CD14-positive monocyte (primary cell): ENCODE data around the gene PDLIM7. TPM values are rescaled to one million over a fixed set of nuclear protein-coding genes. Genes with fewer than 3 reads are reported as not detected.

Experiments
- DNase-seq, 3 donors: peaks; one replicate each; pipeline ENCODE4 v3.0.0-alpha.2; 2011 to 2022
- H2AFZ ChIP-seq: 2 replicates; pipeline ENCODE4 v1.6.0; 2012; ENCODE audit warnings: mild to moderate bottlenecking, low read depth, low read length, inconsistent platforms; ENCODE audit not compliant: insufficient read depth, poor library complexity, severe bottlenecking
- H3K27ac ChIP-seq, 2 donors: 1 replicate in 1 of 2; 2 replicates in 1 of 2; pipeline ENCODE4 v1.5.1; 2012 to 2013; ENCODE audit warnings: low read length in 2 of 2, control low read depth in 1 of 2, inconsistent platforms in 1 of 2, low read depth in 1 of 2, mild to moderate bottlenecking in 1 of 2
- H3K27me3 ChIP-seq, 2 donors: one replicate each; pipeline versions ENCODE4 v1.6.0 to v1.6.1; 2011 to 2013; ENCODE audit warnings: low read length in 2 of 2; ENCODE audit not compliant: control insufficient read depth in 2 of 2, insufficient read depth in 2 of 2
- H3K36me3 ChIP-seq, 2 donors: replicated peaks in 1 of 2; 1 replicate in 1 of 2; 2 replicates in 1 of 2; pipeline versions ENCODE4 v1.5.1 to v1.6.1; 2012 to 2013; ENCODE audit warnings: low read length in 2 of 2, control low read depth in 1 of 2, inconsistent platforms in 1 of 2, mild to moderate bottlenecking in 1 of 2; ENCODE audit not compliant: insufficient read depth in 2 of 2, control insufficient read depth in 1 of 2
- H3K4me1 ChIP-seq, 2 donors: 1 replicate in 1 of 2; 2 replicates in 1 of 2; pipeline versions ENCODE4 v1.5.1 to v1.6.1; 2012 to 2013; ENCODE audit warnings: low read length in 2 of 2, control low read depth in 1 of 2, inconsistent platforms in 1 of 2, mild to moderate bottlenecking in 1 of 2, moderate library complexity in 1 of 2; ENCODE audit not compliant: insufficient read depth in 2 of 2, control insufficient read depth in 1 of 2
- H3K4me2 ChIP-seq: replicated peaks from 2 replicates; pipeline ENCODE3; 2012; ENCODE audit warnings: low read length, moderate library complexity, mild to moderate bottlenecking; ENCODE audit not compliant: poor library complexity, severe bottlenecking; ENCODE audit errors: extremely low read depth
- H3K4me3 ChIP-seq, 3 experiments: fragments of 200-600 bp in 1 of 3; sonication (generic) in 1 of 3; replicated peaks in 1 of 3; 1 replicate in 2 of 3; 2 replicates in 1 of 3; pipeline ENCODE4 v1.5.1; 2011 to 2013; ENCODE audit warnings: low read length in 3 of 3, mild to moderate bottlenecking in 3 of 3, control low read depth in 2 of 3, low read depth in 2 of 3, inconsistent platforms in 1 of 3, moderate library complexity in 1 of 3
- H3K79me2 ChIP-seq: 2 replicates; pipeline ENCODE4 v1.6.0; 2012; ENCODE audit warnings: mild to moderate bottlenecking, control low read depth, inconsistent platforms, low read length, moderate library complexity; ENCODE audit not compliant: insufficient read depth
- H3K9ac ChIP-seq: 2 replicates; pipeline ENCODE4 v1.6.0; 2017; ENCODE audit warnings: low read length, mild to moderate bottlenecking; ENCODE audit not compliant: insufficient read depth, poor library complexity, severe bottlenecking
- H3K9me3 ChIP-seq, 2 donors: replicated peaks in 1 of 2; 1 replicate in 1 of 2; 2 replicates in 1 of 2; pipeline versions ENCODE4 v1.5.1 to v1.6.1; 2012 to 2013; ENCODE audit warnings: low read length in 2 of 2, control low read depth in 1 of 2; ENCODE audit not compliant: control insufficient read depth in 1 of 2, insufficient read depth in 1 of 2
- H4K20me1 ChIP-seq: 2 replicates; pipeline ENCODE4 v1.6.0; 2012; ENCODE audit warnings: mild to moderate bottlenecking, low read length, control low read depth, moderate library complexity; ENCODE audit not compliant: insufficient read depth
- H3K27ac Mint-ChIP-seq, 7 donors: one replicate each; pipeline ENCODE4 v1.8.0; 2020; ENCODE audit warnings: mild to moderate bottlenecking in 7 of 7, mixed read lengths in 7 of 7, moderate library complexity in 6 of 7, inconsistent platforms in 2 of 7
- H3K27me3 Mint-ChIP-seq, 3 donors: one replicate each; pipeline ENCODE4 v1.8.0; 2021 to 2022; ENCODE audit warnings: low read depth in 3 of 3, mild to moderate bottlenecking in 3 of 3, mixed read lengths in 3 of 3, moderate library complexity in 3 of 3, inconsistent platforms in 1 of 3
- H3K36me3 Mint-ChIP-seq, 2 donors: one replicate each; pipeline ENCODE4 v1.8.0; 2020; ENCODE audit warnings: mixed read lengths in 2 of 2, inconsistent platforms in 1 of 2, mild to moderate bottlenecking in 1 of 2
- H3K4me1 Mint-ChIP-seq: one replicate; pipeline ENCODE4 v1.8.0; 2020; ENCODE audit warnings: mild to moderate bottlenecking, mixed read lengths
- H3K4me3 Mint-ChIP-seq, 2 donors: one replicate each; pipeline ENCODE4 v1.8.0; 2020; ENCODE audit warnings: mild to moderate bottlenecking in 2 of 2, mixed read lengths in 2 of 2, moderate library complexity in 1 of 2
- H3K9me3 Mint-ChIP-seq, 7 donors: one replicate each; pipeline ENCODE4 v1.8.0; 2020 to 2022; ENCODE audit warnings: mixed read lengths in 7 of 7, mild to moderate bottlenecking in 6 of 7, moderate library complexity in 6 of 7, inconsistent platforms in 2 of 7
- WGBS: methylation state at CpG from one replicate; pipeline ENCODE4 v1.1.5; 2013; ENCODE audit warnings: missing lambda C conversion rate; ENCODE audit not compliant: insufficient coverage; 5-methylcytosine and 5-hydroxymethylcytosine counted together
- intact Hi-C, 2 donors: fragments of 100-400 bp; cut with micrococcal nuclease; formaldehyde crosslinking; loops; one replicate each; pipeline versions ENCODE4 v1.15.0 to v1.15.1; 2023
- polyA plus RNA-seq, 3 donors: library from polyadenylated mRNA; depleted of rRNA in 1 of 3; unstranded in 2 of 3; stranded (reverse) in 1 of 3; fragments of 300-500 nt in 2 of 3; fragments of >200 nt in 1 of 3; fragmentation: Illumina TruSeq in 2 of 3; gene quantifications; 1 replicate in 2 of 3; 2 replicates in 1 of 3; pipeline ENCODE4 v1.2.3, GENCODE V29; 2012 to 2021
- TF ChIP-seq, protein P1 (sequence below): fragments of 200-600 bp; IDR thresholded peaks from one replicate; pipeline ENCODE4 v1.8.0; 2022; ENCODE audit warnings: antibody characterized with exemption, mild to moderate bottlenecking

Gene PDLIM7
- polyA plus RNA-seq, 3 donors, result 21.6 to 126 (median 27.2) TPM

DNA sequence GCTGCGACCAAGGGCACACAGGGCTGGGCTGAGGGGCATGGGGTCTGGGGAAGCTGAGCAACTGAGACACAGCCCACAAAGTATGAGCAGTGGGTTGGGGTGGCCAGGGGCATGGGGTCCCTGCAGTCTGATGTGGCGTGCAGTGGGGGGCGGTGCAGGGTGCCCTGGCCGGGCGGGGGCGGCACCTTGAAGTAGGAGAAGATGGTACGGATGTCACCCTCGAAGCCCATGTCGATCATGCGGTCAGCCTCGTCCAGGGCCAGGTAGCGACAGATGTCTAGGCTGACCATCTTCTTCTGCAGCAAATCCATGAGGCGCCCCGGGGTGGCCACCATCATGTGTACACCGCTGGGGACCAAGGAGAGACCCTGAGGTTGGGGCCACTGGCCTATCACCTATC, 16.1 kb upstream of the PDLIM7 start:
- WGBS, result 99% methylated on average over 15 of the region's 15 CpGs
- H3K36me3 ChIP-seq, result peaks cover 43 to 48% of the 10 kb centered on the region in 2 donors
- H4K20me1 ChIP-seq, result peaks cover 17% of the 10 kb centered on the region
- peaks cover 41 to 58% of the 10 kb centered on the region in 2 donors for H3K4me1 ChIP-seq
- no peak overlapping the region for H2AFZ ChIP-seq
- H3K9ac ChIP-seq, result no peak overlapping the region
- peaks cover 57% of the 10 kb centered on the region for H3K79me2 ChIP-seq
- no peak overlapping the region for H3K4me2 ChIP-seq
- peaks cover 0 to 2% (median 0%) of the 10 kb centered on the region in 7 donors for H3K9me3 Mint-ChIP-seq
- TF ChIP-seq, protein P1, sequence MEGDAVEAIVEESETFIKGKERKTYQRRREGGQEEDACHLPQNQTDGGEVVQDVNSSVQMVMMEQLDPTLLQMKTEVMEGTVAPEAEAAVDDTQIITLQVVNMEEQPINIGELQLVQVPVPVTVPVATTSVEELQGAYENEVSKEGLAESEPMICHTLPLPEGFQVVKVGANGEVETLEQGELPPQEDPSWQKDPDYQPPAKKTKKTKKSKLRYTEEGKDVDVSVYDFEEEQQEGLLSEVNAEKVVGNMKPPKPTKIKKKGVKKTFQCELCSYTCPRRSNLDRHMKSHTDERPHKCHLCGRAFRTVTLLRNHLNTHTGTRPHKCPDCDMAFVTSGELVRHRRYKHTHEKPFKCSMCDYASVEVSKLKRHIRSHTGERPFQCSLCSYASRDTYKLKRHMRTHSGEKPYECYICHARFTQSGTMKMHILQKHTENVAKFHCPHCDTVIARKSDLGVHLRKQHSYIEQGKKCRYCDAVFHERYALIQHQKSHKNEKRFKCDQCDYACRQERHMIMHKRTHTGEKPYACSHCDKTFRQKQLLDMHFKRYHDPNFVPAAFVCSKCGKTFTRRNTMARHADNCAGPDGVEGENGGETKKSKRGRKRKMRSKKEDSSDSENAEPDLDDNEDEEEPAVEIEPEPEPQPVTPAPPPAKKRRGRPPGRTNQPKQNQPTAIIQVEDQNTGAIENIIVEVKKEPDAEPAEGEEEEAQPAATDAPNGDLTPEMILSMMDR, result no peak
- no peak overlapping the region for H3K4me3 Mint-ChIP-seq
- H3K36me3 Mint-ChIP-seq, result peaks cover 50 to 55% of the 10 kb centered on the region in 2 donors
- H3K4me3 ChIP-seq, result no peak overlapping the region
- peaks cover 42% of the 10 kb centered on the region for H3K4me1 Mint-ChIP-seq
- H3K27ac Mint-ChIP-seq, result peak overlapping the region in 3 of 7 donors; percentile 58 to 71 (median 59)
- DNase-seq, result no peak
- H3K27me3 Mint-ChIP-seq, result peaks cover 0 to 5% (median 0%) of the 10 kb centered on the region in 3 donors
- no peaks in the 10 kb centered on the region for H3K9me3 ChIP-seq
- intact Hi-C loops, result no loop called here
- no peaks in the 10 kb centered on the region for H3K27me3 ChIP-seq
- no peak overlapping the region for H3K27ac ChIP-seq

DNA sequence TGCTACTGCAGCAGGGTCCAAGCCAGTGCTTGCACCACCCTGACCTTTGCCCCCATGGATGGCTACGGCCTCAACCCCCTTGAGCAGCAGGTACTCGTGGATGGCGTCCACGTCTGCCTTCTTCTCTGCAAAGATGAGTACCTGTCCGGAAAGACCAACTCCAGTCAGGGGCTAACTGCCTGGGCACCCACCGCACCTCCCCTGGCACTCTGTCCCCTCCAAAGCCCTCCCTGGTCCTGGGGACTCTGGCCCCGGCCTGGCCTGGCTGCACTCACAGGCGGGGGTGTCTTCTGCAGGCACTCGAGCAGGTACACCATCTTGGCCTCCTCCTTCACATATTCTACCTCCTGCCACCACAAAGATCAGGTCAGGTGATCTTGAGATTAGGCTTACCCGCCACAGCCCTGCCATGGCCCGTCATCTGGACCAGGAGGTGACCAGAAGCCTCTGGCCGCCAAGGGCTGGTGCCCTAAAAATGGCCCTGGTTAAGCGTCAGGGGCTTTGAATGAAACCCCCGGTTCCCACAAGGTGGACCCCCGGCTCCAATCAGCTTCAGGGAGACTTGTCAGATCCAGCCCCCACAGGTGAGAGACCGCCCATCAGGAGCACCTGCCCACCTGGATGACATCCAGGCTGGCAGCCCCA, 15.5 kb upstream of the PDLIM7 start:
- WGBS, result 99% methylated on average over 16 of the region's 16 CpGs
- no peak overlapping the region for H3K9ac ChIP-seq
- peaks cover 0 to 2% (median 0%) of the 10 kb centered on the region in 7 donors for H3K9me3 Mint-ChIP-seq
- no peaks in the 10 kb centered on the region for H3K9me3 ChIP-seq
- no peak overlapping the region for H2AFZ ChIP-seq
- peaks cover 44% of the 10 kb centered on the region for H3K4me1 Mint-ChIP-seq
- peaks cover 51 to 57% of the 10 kb centered on the region in 2 donors for H3K36me3 Mint-ChIP-seq
- no peak overlapping the region for H3K4me3 ChIP-seq
- no peak overlapping the region for H3K4me3 Mint-ChIP-seq
- H3K27ac ChIP-seq, result no peak overlapping the region
- peaks cover 63% of the 10 kb centered on the region for H3K79me2 ChIP-seq
- no peak for DNase-seq
- peak overlapping the region in 5 of 7 donors; percentile 58 to 100 (median 63) for H3K27ac Mint-ChIP-seq
- TF ChIP-seq, protein P1, result no peak
- peaks cover 41 to 64% of the 10 kb centered on the region in 2 donors for H3K4me1 ChIP-seq
- H3K27me3 Mint-ChIP-seq, result peaks cover 0 to 5% (median 0%) of the 10 kb centered on the region in 3 donors
- H3K36me3 ChIP-seq, result peaks cover 43 to 48% of the 10 kb centered on the region in 2 donors
- no peak overlapping the region for H3K4me2 ChIP-seq
- intact Hi-C loops, result no loop called here
- H3K27me3 ChIP-seq, result no peaks in the 10 kb centered on the region
- H4K20me1 ChIP-seq, result peaks cover 21% of the 10 kb centered on the region
